ENCODE data around the gene PIP4K2A. TPM values are rescaled to one million over a fixed set of nuclear protein-coding genes. Genes with fewer than 3 reads are reported as not detected.

The PIP4K2A gene
- total RNA-seq, 1 donor from 2014 or later: 37.6 TPM

GRCh38 chr10:22649994-22650393 lies 64.4 kb downstream of the PIP4K2A start:
- peaks cover 78% of the 10 kb centered on the region for H3K4me1 Mint-ChIP-seq

DNA sequence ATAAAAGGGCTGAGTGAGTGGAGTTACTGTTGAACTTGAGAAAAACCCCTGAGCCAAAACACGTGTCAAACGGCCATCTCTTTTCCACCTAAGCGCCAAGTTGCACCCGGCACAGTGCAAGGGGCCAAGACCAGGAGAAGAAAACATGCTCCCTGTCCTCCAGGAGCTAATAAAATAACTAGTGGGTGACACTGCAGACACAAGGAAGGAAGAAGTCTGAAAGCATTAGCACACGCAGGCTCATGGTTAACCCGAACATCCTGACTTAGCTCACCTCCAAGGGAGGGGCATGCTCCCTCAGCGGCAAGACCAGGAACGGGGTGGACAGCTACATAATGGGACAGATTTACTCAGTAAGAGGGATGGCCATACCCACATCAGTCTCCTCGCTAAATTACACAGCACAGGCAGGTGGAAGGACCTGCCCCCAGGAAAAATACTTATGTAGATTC lies 65.0 kb downstream of the PIP4K2A start:
- DNase-seq (ENCODE audit: low spot score in 2 of 2, unreplicated experiment in 2 of 2): no peak
- Mint-ChIP-seq H3K4me3 (no peak overlapping the region), H3K27me3 (ENCODE audit: low read depth) (no peaks in the 10 kb centered on the region), H3K9me3 (no peaks in the 10 kb centered on the region), H3K36me3 (no peaks in the 10 kb centered on the region), H3K4me1 (peaks cover 73% of the 10 kb centered on the region), H3K27ac (peak overlapping the region; percentile 57)
- TF ChIP-seq CTCF (IDR thresholded peaks at IDR 0.05; ENCODE audit: unreplicated experiment): no peak

More at GRCh38 chr10:22649994-22650393, 64.4 kb downstream of the PIP4K2A start:
- no peaks in the 10 kb centered on the region for H3K36me3 Mint-ChIP-seq
- no peaks in the 10 kb centered on the region for H3K9me3 Mint-ChIP-seq
- DNase-seq (ENCODE audit: low spot score in 2 of 2, unreplicated experiment in 2 of 2): no peak
- no peak overlapping the region for H3K4me3 Mint-ChIP-seq
- no peak for TF ChIP-seq CTCF (IDR thresholded peaks at IDR 0.05; ENCODE audit: unreplicated experiment)
- H3K27ac Mint-ChIP-seq: peak overlapping the region; percentile 57
- H3K27me3 Mint-ChIP-seq (ENCODE audit: low read depth): no peaks in the 10 kb centered on the region

DNA sequence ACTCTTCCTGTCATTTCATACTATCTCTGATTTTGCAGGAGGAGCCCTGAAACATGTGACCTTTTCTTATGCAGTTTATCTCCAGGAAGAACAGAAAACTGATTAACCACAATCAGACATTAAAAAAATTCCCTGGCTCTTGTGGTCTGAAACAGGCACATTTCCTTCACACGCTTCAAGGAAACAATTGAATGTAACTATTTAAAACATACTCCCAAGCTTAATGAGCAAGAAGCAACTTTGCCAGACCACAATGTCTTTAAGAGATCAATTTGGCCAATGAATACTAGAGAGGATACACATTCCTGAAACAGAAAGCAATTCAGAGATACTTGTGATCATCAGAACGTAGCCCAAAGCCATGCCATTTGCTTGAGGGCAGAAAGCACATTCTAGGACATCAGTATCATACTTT lies 65.8 kb downstream of the PIP4K2A start:
- DNase-seq (ENCODE audit: low spot score in 2 of 2, unreplicated experiment in 2 of 2): no peak
- no peaks in the 10 kb centered on the region for H3K27me3 Mint-ChIP-seq (ENCODE audit: low read depth)
- H3K27ac Mint-ChIP-seq: peak overlapping the region; percentile 85
- no peaks in the 10 kb centered on the region for H3K9me3 Mint-ChIP-seq
- H3K36me3 Mint-ChIP-seq: no peaks in the 10 kb centered on the region
- H3K4me1 Mint-ChIP-seq: peaks cover 69% of the 10 kb centered on the region
- no peak for TF ChIP-seq CTCF (IDR thresholded peaks at IDR 0.05; ENCODE audit: unreplicated experiment)
- peak overlapping the region; percentile 7 for H3K4me3 Mint-ChIP-seq

DNA sequence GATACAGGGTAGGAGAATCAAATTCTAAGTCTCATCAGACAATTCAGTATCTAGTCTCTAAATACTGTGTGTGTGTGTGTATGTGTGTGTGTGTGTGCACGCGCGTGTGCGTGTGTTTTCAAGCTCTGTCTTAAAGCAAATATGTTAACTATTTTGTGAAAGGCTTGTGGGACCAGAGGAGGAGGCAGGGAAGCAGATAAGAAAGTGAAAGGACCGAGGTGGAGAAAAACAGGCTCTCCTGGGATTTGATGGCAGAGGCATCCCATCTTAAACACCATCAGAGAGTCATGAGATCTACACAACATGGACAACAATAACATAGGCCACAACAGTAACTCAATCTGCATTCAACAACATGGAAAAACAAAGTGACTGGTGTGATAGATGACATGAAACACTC lies 67.1 kb downstream of the PIP4K2A start:
- TF ChIP-seq CTCF (IDR thresholded peaks at IDR 0.05; ENCODE audit: unreplicated experiment): no peak
- Mint-ChIP-seq H3K9me3 (no peaks in the 10 kb centered on the region), H3K27me3 (ENCODE audit: low read depth) (no peaks in the 10 kb centered on the region), H3K36me3 (no peaks in the 10 kb centered on the region), H3K27ac (peak overlapping the region; percentile 85), H3K4me1 (peaks cover 58% of the 10 kb centered on the region), H3K4me3 (no peak overlapping the region)
- DNase-seq (ENCODE audit: low spot score in 2 of 2, unreplicated experiment in 2 of 2): no peak

- no peaks in the 10 kb centered on the region for H3K9me3 Mint-ChIP-seq
Measured at GRCh38 chr10:22646388-22646853, 68.0 kb downstream of the PIP4K2A start.

More at GRCh38 chr10:22646388-22646853, 68.0 kb downstream of the PIP4K2A start:
- TF ChIP-seq CTCF (IDR thresholded peaks at IDR 0.05; ENCODE audit: unreplicated experiment): no peak
- Mint-ChIP-seq H3K27ac (peak overlapping the region; percentile 59), H3K4me1 (peaks cover 52% of the 10 kb centered on the region), H3K36me3 (no peaks in the 10 kb centered on the region), H3K4me3 (no peak overlapping the region), H3K27me3 (ENCODE audit: low read depth) (no peaks in the 10 kb centered on the region)
- no peak for DNase-seq (ENCODE audit: low spot score in 2 of 2, unreplicated experiment in 2 of 2)
